OCI-LY1 (cell line): ENCODE data around the gene B3GALT6.

Experiments used
- H2AFZ ChIP-seq: fragments of 200-600 bp; sonication (generic), shearing (Covaris generic); 2 replicates; pipeline ENCODE4 v1.6.0; 2014; ENCODE audit warnings: antibody characterized with exemption, mild to moderate bottlenecking, low read length
- H3F3A ChIP-seq: fragments of 200-600 bp; sonication (generic), shearing (Covaris generic); 2 replicates; pipeline ENCODE4 v1.6.0; 2014; ENCODE audit warnings: mild to moderate bottlenecking, antibody characterized with exemption, low read length, moderate library complexity; ENCODE audit not compliant: insufficient read depth
- H3K27ac ChIP-seq: fragments of 200-600 bp; sonication (generic); 2 replicates; pipeline ENCODE4 v1.5.1; 2014; ENCODE audit warnings: low read length, mixed run types, mild to moderate bottlenecking, low read depth; ENCODE audit not compliant: poor library complexity, severe bottlenecking
- H3K27me3 ChIP-seq: fragments of 200-600 bp; sonication (generic); 2 replicates; pipeline ENCODE4 v1.6.0; 2014; ENCODE audit warnings: antibody characterized with exemption, mild to moderate bottlenecking, low read length, moderate library complexity; ENCODE audit not compliant: insufficient read depth
- H3K36me3 ChIP-seq: fragments of 200-600 bp; sonication (generic); 2 replicates; pipeline ENCODE4 v1.6.1; 2014; ENCODE audit warnings: mild to moderate bottlenecking, antibody characterized with exemption, low read length, moderate library complexity, mixed read lengths; ENCODE audit not compliant: insufficient read depth
- H3K4me1 ChIP-seq: fragments of 200-600 bp; sonication (generic); 2 replicates; pipeline ENCODE4 v1.5.1; 2014; ENCODE audit warnings: mild to moderate bottlenecking, low read length, moderate library complexity; ENCODE audit not compliant: insufficient read depth, severe bottlenecking
- H3K4me2 ChIP-seq: fragments of 200-600 bp; sonication (generic), shearing (Covaris generic); 2 replicates; pipeline ENCODE4 v1.6.1; 2014; ENCODE audit warnings: low read length
- H3K4me3 ChIP-seq: fragments of 200-600 bp; sonication (generic); 2 replicates; pipeline ENCODE4 v1.5.1; 2014; ENCODE audit warnings: low read length, low read depth, mild to moderate bottlenecking, mixed read lengths; ENCODE audit not compliant: poor library complexity, severe bottlenecking
- H3K79me2 ChIP-seq: fragments of 200-600 bp; shearing (Covaris generic); 2 replicates; pipeline ENCODE4 v1.6.1; 2016; ENCODE audit warnings: mixed run types, low read length, mixed read lengths; ENCODE audit not compliant: insufficient read depth
- H3K9ac ChIP-seq: fragments of 200-600 bp; sonication (generic), shearing (Covaris generic); 2 replicates; pipeline ENCODE4 v1.6.1; 2014; ENCODE audit warnings: mild to moderate bottlenecking, low read length, mixed read lengths
- H3K9me2 ChIP-seq: fragments of 200-600 bp; sonication (generic), shearing (Covaris generic); 2 replicates; pipeline ENCODE4 v1.6.1; 2014; ENCODE audit warnings: low read depth, mild to moderate bottlenecking, low read length, mixed read lengths
- H3K9me3 ChIP-seq: fragments of 200-600 bp; shearing (Covaris generic); 2 replicates; pipeline ENCODE4 v1.6.1; 2014; ENCODE audit warnings: low read length, mixed read lengths
- H4K20me1 ChIP-seq: fragments of 200-600 bp; sonication (generic), shearing (Covaris generic); 2 replicates; pipeline ENCODE4 v1.6.0; 2016; ENCODE audit warnings: mild to moderate bottlenecking, low read length; ENCODE audit not compliant: insufficient read depth
- EZH2 ChIP-seq: fragments of 200-600 bp; sonication (generic), shearing (Covaris generic); IDR thresholded peaks from 2 replicates; pipeline ENCODE4 v1.8.0; 2017; ENCODE audit warnings: borderline replicate concordance, mixed run types, mild to moderate bottlenecking, antibody characterized with exemption, low read length, moderate library complexity, mixed read lengths
- TF ChIP-seq, protein P1 (sequence below): fragments of 200-600 bp; sonication (generic), shearing (Covaris generic); IDR thresholded peaks from 2 replicates; pipeline ENCODE4 v1.5.1; 2017; ENCODE audit warnings: mild to moderate bottlenecking, antibody characterized with exemption, low read length, moderate library complexity, mixed read lengths

The B3GALT6 gene

DNA sequence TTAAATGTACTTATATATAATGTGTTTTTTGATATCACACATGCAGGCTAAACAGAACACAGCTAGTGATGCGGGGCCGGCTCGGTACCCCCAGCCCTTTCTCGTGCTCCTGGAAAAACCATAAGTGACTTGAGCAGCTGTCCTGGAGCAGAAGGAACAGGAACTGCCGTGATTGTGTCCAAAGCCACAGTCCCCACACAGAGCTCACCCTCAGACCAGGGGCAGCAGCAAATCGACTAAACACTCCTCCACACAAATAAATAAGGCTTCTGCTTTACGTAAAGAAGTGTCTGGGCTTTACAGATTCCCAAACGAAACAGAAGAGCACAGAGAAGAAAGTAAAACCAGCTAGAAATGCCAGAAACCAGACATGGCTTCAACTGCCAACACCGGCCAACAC lies 32.0 kb downstream of the B3GALT6 start:
- H3K4me3 ChIP-seq = no peak overlapping the region
- no peak overlapping the region for H3K27ac ChIP-seq
- no peaks in the 10 kb centered on the region for H4K20me1 ChIP-seq
- H3K9me2 ChIP-seq = no peaks in the 10 kb centered on the region
- no peak overlapping the region for H3K9ac ChIP-seq
- TF ChIP-seq, protein P1, sequence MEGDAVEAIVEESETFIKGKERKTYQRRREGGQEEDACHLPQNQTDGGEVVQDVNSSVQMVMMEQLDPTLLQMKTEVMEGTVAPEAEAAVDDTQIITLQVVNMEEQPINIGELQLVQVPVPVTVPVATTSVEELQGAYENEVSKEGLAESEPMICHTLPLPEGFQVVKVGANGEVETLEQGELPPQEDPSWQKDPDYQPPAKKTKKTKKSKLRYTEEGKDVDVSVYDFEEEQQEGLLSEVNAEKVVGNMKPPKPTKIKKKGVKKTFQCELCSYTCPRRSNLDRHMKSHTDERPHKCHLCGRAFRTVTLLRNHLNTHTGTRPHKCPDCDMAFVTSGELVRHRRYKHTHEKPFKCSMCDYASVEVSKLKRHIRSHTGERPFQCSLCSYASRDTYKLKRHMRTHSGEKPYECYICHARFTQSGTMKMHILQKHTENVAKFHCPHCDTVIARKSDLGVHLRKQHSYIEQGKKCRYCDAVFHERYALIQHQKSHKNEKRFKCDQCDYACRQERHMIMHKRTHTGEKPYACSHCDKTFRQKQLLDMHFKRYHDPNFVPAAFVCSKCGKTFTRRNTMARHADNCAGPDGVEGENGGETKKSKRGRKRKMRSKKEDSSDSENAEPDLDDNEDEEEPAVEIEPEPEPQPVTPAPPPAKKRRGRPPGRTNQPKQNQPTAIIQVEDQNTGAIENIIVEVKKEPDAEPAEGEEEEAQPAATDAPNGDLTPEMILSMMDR = no peak
- no peak for TF ChIP-seq EZH2
- H3K4me1 ChIP-seq = peaks cover 14% of the 10 kb centered on the region
- H3K4me2 ChIP-seq = no peak overlapping the region
- no peaks in the 10 kb centered on the region for H3K9me3 ChIP-seq
- no peak overlapping the region for H2AFZ ChIP-seq
- no peaks in the 10 kb centered on the region for H3K79me2 ChIP-seq
- H3K36me3 ChIP-seq = peaks cover 68% of the 10 kb centered on the region
- H3K27me3 ChIP-seq = no peaks in the 10 kb centered on the region
- H3F3A ChIP-seq = no peaks in the 10 kb centered on the region

DNA sequence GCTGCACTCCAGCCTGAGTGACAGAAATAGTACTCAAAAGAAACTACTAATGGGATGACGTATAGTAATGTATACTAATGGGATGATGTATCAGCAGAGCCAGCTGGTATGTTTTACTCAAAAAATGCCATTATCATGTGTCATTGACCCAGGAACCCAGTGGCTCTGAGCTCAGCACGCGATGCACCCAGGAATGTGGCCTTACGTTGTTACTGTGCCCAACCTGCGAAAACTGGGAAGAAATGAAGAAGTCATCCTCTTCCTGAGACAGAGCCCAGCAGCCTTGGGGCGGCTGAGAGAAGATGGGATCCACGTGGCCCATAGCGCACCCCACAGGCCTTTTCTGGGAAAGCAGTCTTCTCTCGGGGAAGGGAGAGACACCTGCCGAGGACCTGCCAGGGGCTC lies 32.8 kb downstream of the B3GALT6 start:
- Histone ChIP-seq H3K36me3 (peaks cover 60% of the 10 kb centered on the region), H3K79me2 (peaks cover 5% of the 10 kb centered on the region; the same call in 1 of the 2 replicates), H3K4me1 (peaks cover 14% of the 10 kb centered on the region), H4K20me1 (no peaks in the 10 kb centered on the region), H2AFZ (no peak overlapping the region), H3K27me3 (no peaks in the 10 kb centered on the region), H3K9me3 (no peaks in the 10 kb centered on the region), H3K4me2 (no peak overlapping the region), H3K9ac (no peak overlapping the region), H3K27ac (no peak overlapping the region), H3F3A (no peaks in the 10 kb centered on the region), H3K9me2 (no peaks in the 10 kb centered on the region), H3K4me3 (no peak overlapping the region)
- TF ChIP-seq, protein P1 = peak; percentile 24; the same call in 1 of the 2 replicates
- TF ChIP-seq EZH2 = no peak

GRCh38 chr1:1267488-1268283 lies 35.6 kb downstream of the B3GALT6 start:
- Histone ChIP-seq H3K79me2 (peaks cover 32% of the 10 kb centered on the region), H2AFZ (no peak overlapping the region), H3K9ac (no peak overlapping the region), H3K9me2 (no peaks in the 10 kb centered on the region), H4K20me1 (no peaks in the 10 kb centered on the region), H3K4me3 (no peak overlapping the region), H3K4me1 (peaks cover 19% of the 10 kb centered on the region), H3K4me2 (no peak overlapping the region), H3K36me3 (peaks cover 58% of the 10 kb centered on the region), H3K27me3 (no peaks in the 10 kb centered on the region), H3F3A (no peaks in the 10 kb centered on the region), H3K27ac (no peak overlapping the region), H3K9me3 (no peaks in the 10 kb centered on the region)
- TF ChIP-seq, protein P1 = no peak
- TF ChIP-seq EZH2 = no peak
